SU-DHL-6 (cell line): ENCODE measurements around the gene CTNND2.

Experiments used
- H2AFZ ChIP-seq: fragments of 200-600 bp; sonication (generic); 2 replicates; pipeline ENCODE4 v1.6.1; 2014; ENCODE audit warnings: low read depth, mild to moderate bottlenecking, moderate library complexity, mixed read lengths, antibody characterized with exemption, low read length; ENCODE audit not compliant: severe bottlenecking
- H3F3A ChIP-seq: fragments of 200-600 bp; shearing (Covaris generic); 2 replicates; pipeline ENCODE4 v1.6.0; 2016; ENCODE audit warnings: antibody characterized with exemption, mild to moderate bottlenecking; ENCODE audit not compliant: insufficient read depth
- H3K27ac ChIP-seq: fragments of 200-600 bp; sonication (generic); 2 replicates; pipeline ENCODE4 v1.5.1; 2016; ENCODE audit warnings: low read depth, mild to moderate bottlenecking, low read length, moderate library complexity, mixed read lengths
- H3K27me3 ChIP-seq: fragments of 200-600 bp; sonication (generic), shearing (Covaris generic); 2 replicates; pipeline ENCODE4 v1.6.0; 2014; ENCODE audit warnings: mild to moderate bottlenecking, low read length
- H3K36me3 ChIP-seq: fragments of 200-600 bp; sonication (generic); 2 replicates; pipeline ENCODE4 v1.6.1; 2014; ENCODE audit warnings: mild to moderate bottlenecking, low read length, mixed read lengths
- H3K4me2 ChIP-seq: fragments of 300-600, 200-600 bp; shearing (Covaris generic), sonication (generic); 2 replicates; pipeline ENCODE4 v1.6.0; 2014; ENCODE audit warnings: low read length, low read depth, mild to moderate bottlenecking; ENCODE audit not compliant: poor library complexity, severe bottlenecking
- H3K4me3 ChIP-seq: fragments of 200-600 bp; sonication (generic); 2 replicates; pipeline ENCODE4 v1.5.1; 2014; ENCODE audit warnings: antibody characterized with exemption, low read length, mild to moderate bottlenecking, mixed read lengths; ENCODE audit not compliant: insufficient read depth, poor library complexity, severe bottlenecking
- H3K79me2 ChIP-seq: fragments of 200-600 bp; sonication (generic); 2 replicates; pipeline ENCODE4 v1.6.1; 2014; ENCODE audit warnings: mild to moderate bottlenecking, low read length, moderate library complexity; ENCODE audit not compliant: insufficient read depth
- H3K9ac ChIP-seq: fragments of 200-600 bp; sonication (generic); 2 replicates; pipeline ENCODE4 v1.7.0; 2014; ENCODE audit warnings: mild to moderate bottlenecking, low read length
- H3K9me2 ChIP-seq: fragments of 200-600 bp; sonication (generic); replicated peaks from 2 replicates; pipeline ENCODE4 v1.6.1; 2014; ENCODE audit warnings: low read length; ENCODE audit not compliant: insufficient read depth
- H3K9me3 ChIP-seq: fragments of 200-600 bp; sonication (generic); 2 replicates; pipeline ENCODE4 v1.6.1; 2014; ENCODE audit warnings: low read length, mixed read lengths; ENCODE audit not compliant: insufficient read depth
- H4K20me1 ChIP-seq: fragments of 200-600 bp; sonication (generic); 2 replicates; pipeline ENCODE4 v1.6.1; 2014; ENCODE audit warnings: low read depth, mild to moderate bottlenecking, antibody characterized with exemption, low read length, moderate library complexity, mixed read lengths
- CTCF ChIP-seq: fragments of 200-600 bp; sonication (generic); IDR thresholded peaks from one replicate; pipeline ENCODE4 v1.5.1; 2017; ENCODE audit warnings: antibody characterized with exemption, mild to moderate bottlenecking, low read length, moderate library complexity; ENCODE audit not compliant: insufficient read depth, poor library complexity, severe bottlenecking
- EZH2phosphoT487 ChIP-seq: fragments of 200-600 bp; sonication (generic), shearing (Covaris generic); conservative IDR thresholded peaks from 2 replicates; pipeline ENCODE4 v1.6.1; 2018; ENCODE audit warnings: mild to moderate bottlenecking, antibody characterized with exemption, low read length, moderate library complexity, mixed read lengths

The CTNND2 gene

DNA sequence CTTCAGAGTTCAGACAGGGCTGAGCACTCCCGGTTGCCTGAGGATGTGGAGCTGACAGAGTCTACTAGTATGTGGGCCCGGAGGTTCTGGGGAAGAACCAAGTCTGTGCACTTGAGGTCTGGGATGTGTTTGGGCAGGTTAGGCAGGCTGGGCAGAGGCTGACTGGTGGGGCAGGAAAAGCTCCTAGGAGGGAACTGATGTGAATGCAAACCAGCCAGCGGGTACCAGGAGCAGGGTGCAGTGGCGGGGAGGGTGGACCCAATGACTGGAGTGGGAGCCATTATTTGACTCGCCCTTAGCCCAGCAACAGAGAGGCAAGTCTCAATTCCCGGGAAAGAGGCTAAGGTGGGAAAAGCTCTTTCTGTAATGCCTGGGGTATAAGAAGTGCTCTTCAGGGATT lies 723.4 kb downstream of the CTNND2 start:
- H3K79me2 ChIP-seq: no peaks in the 10 kb centered on the region
- H3K9me2 ChIP-seq: no peaks in the 10 kb centered on the region
- H4K20me1 ChIP-seq: no peaks in the 10 kb centered on the region
- H3K4me2 ChIP-seq: no peak overlapping the region
- no peaks in the 10 kb centered on the region for H3K9me3 ChIP-seq
- H3K36me3 ChIP-seq: no peaks in the 10 kb centered on the region
- H3F3A ChIP-seq: no peaks in the 10 kb centered on the region
- H3K27ac ChIP-seq: no peak overlapping the region
- TF ChIP-seq CTCF (no peak), EZH2phosphoT487 (no peak)
- no peak overlapping the region for H2AFZ ChIP-seq
- H3K27me3 ChIP-seq: peaks cover 4% of the 10 kb centered on the region; the same call in 1 of the 2 replicates
- no peak overlapping the region for H3K4me3 ChIP-seq
- no peak overlapping the region for H3K9ac ChIP-seq

DNA sequence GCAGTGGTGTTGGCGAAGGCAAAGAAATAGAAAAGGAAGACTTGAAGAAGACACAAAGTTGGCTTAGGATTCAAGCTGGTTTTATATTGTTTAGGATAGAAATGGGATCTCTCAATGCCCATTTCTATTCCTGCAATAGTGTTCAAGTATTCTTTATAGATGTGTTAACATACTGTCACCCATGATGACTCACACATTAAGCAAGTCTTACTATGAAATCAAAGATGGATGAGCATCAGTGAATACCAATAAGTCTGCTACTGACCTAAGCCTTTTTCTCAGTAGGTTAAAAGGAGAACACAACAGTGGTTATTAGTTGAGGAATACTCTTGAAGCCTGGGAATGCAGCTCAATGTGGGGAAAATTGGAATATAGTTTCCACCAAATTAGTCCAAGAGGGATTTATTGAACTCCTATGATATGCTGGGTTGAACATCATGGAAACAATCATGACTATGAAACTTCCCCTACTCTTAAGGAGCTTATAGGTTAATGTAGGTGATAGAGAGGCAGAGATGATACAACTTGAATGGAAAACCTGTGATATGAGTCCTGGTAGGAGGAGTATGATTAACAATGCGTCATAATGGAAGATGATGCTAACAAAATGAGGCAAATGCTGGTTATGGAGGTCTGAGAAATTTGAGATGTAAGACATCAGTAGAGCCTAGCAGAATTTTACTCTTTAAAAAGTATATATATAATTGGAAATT lies 726.1 kb downstream of the CTNND2 start:
- H3K4me3 ChIP-seq: no peak overlapping the region
- no peaks in the 10 kb centered on the region for H4K20me1 ChIP-seq
- H3K27ac ChIP-seq: no peak overlapping the region
- TF ChIP-seq EZH2phosphoT487 (no peak), CTCF (no peak)
- no peak overlapping the region for H2AFZ ChIP-seq
- H3F3A ChIP-seq: no peaks in the 10 kb centered on the region
- H3K9me3 ChIP-seq: no peaks in the 10 kb centered on the region
- no peaks in the 10 kb centered on the region for H3K79me2 ChIP-seq
- H3K36me3 ChIP-seq: no peaks in the 10 kb centered on the region
- no peak overlapping the region for H3K4me2 ChIP-seq
- H3K27me3 ChIP-seq: peaks cover 4% of the 10 kb centered on the region; the same call in 1 of the 2 replicates
- no peak overlapping the region for H3K9ac ChIP-seq
- no peaks in the 10 kb centered on the region for H3K9me2 ChIP-seq

DNA sequence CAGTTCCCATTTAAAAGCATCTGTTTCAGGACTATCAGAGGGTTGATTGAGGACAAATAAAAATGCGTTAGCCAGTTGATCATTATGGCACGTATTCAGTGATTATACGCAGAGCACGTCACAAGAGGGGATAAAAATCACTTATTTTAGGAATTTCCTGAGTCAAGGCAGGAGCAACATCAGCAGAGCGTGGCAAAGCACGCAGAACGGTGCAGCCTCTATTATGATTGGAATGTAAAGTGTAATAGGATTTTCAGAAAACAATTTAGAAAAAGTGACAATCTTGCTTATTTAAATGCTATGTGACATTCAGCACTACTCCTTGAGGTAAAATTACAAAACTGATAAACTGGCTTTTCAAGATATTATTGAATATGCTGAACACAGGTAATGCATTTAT lies 729.7 kb downstream of the CTNND2 start:
- no peak for TF ChIP-seq EZH2phosphoT487
- no peak for TF ChIP-seq CTCF
- H3K4me3 ChIP-seq: no peak overlapping the region
- H3K27ac ChIP-seq: no peak overlapping the region

More for the DNA sequence above, 729.7 kb downstream of the CTNND2 start:
- Histone ChIP-seq H3K9me3 (no peaks in the 10 kb centered on the region), H3K27me3 (peaks cover 4% of the 10 kb centered on the region; the same call in 1 of the 2 replicates), H3K79me2 (no peaks in the 10 kb centered on the region), H2AFZ (no peak overlapping the region), H3K9me2 (no peaks in the 10 kb centered on the region), H3K4me2 (no peak overlapping the region), H3F3A (no peaks in the 10 kb centered on the region), H3K9ac (no peak overlapping the region), H4K20me1 (no peaks in the 10 kb centered on the region), H3K36me3 (no peaks in the 10 kb centered on the region)
